Activated naive CD4-positive, alpha-beta T cell treated with anti-CD3 and anti-CD28 coated beads, Interleukin-2, amount 50 U/mL, for 24 hours (primary cell): ENCODE results near the gene ZBBX.

ENCODE experiments used
- H3K27ac Mint-ChIP-seq: one replicate; pipeline ENCODE4 v1.8.0; 2021; ENCODE audit warnings: mild to moderate bottlenecking, mixed read lengths
- H3K27me3 Mint-ChIP-seq: one replicate; pipeline ENCODE4 v1.8.0; 2021; ENCODE audit warnings: mixed read lengths
- H3K36me3 Mint-ChIP-seq: one replicate; pipeline ENCODE4 v1.8.0; 2021; ENCODE audit warnings: mixed read lengths
- H3K4me1 Mint-ChIP-seq: one replicate; pipeline ENCODE4 v1.8.0; 2021; ENCODE audit warnings: mixed read lengths
- H3K4me3 Mint-ChIP-seq: one replicate; pipeline ENCODE4 v1.8.0; 2021; ENCODE audit warnings: mild to moderate bottlenecking, mixed read lengths
- H3K9me3 Mint-ChIP-seq: one replicate; pipeline ENCODE4 v1.8.0; 2021; ENCODE audit warnings: mixed read lengths

ZBBX gene

GRCh38 chr3:167246252-167246651, 133.8 kb downstream of the ZBBX start:
- Mint-ChIP-seq H3K9me3 (no peaks in the 10 kb centered on the region), H3K36me3 (no peaks in the 10 kb centered on the region), H3K4me3 (no peak overlapping the region), H3K27me3 (peaks cover 1% of the 10 kb centered on the region), H3K27ac (no peak overlapping the region), H3K4me1 (no peaks in the 10 kb centered on the region)

- Mint-ChIP-seq H3K36me3 (no peaks in the 10 kb centered on the region), H3K4me1 (no peaks in the 10 kb centered on the region), H3K9me3 (no peaks in the 10 kb centered on the region), H3K27ac (no peak overlapping the region), H3K4me3 (no peak overlapping the region), H3K27me3 (no peaks in the 10 kb centered on the region)
Measured at GRCh38 chr3:167241048-167241845, 138.8 kb downstream of the ZBBX start.

- Mint-ChIP-seq H3K27me3 (no peaks in the 10 kb centered on the region), H3K36me3 (no peaks in the 10 kb centered on the region), H3K4me3 (no peak overlapping the region), H3K4me1 (no peaks in the 10 kb centered on the region), H3K9me3 (peaks cover 14% of the 10 kb centered on the region), H3K27ac (no peak overlapping the region)
Measured at GRCh38 chr3:167228135-167228534, 152.0 kb downstream of the ZBBX start.

GRCh38 chr3:167225821-167226220, 154.3 kb downstream of the ZBBX start:
- H3K27me3 Mint-ChIP-seq = no peaks in the 10 kb centered on the region
- H3K27ac Mint-ChIP-seq = no peak overlapping the region
- peaks cover 26% of the 10 kb centered on the region for H3K9me3 Mint-ChIP-seq
- no peak overlapping the region for H3K4me3 Mint-ChIP-seq
- H3K36me3 Mint-ChIP-seq = no peaks in the 10 kb centered on the region
- H3K4me1 Mint-ChIP-seq = no peaks in the 10 kb centered on the region

- Mint-ChIP-seq H3K4me1 (no peaks in the 10 kb centered on the region), H3K9me3 (peaks cover 8% of the 10 kb centered on the region), H3K27me3 (peaks cover 1% of the 10 kb centered on the region), H3K4me3 (no peak overlapping the region), H3K27ac (no peak overlapping the region), H3K36me3 (no peaks in the 10 kb centered on the region)
Measured at GRCh38 chr3:167209011-167209410, 171.1 kb downstream of the ZBBX start.

GRCh38 chr3:167203062-167203461, 177.0 kb downstream of the ZBBX start:
- no peaks in the 10 kb centered on the region for H3K36me3 Mint-ChIP-seq
- peaks cover 1% of the 10 kb centered on the region for H3K27me3 Mint-ChIP-seq
- no peak overlapping the region for H3K27ac Mint-ChIP-seq
- no peaks in the 10 kb centered on the region for H3K4me1 Mint-ChIP-seq
- H3K4me3 Mint-ChIP-seq = no peak overlapping the region
- H3K9me3 Mint-ChIP-seq = peaks cover 6% of the 10 kb centered on the region

GRCh38 chr3:167198949-167199600, 181.0 kb downstream of the ZBBX start:
- Mint-ChIP-seq H3K36me3 (no peaks in the 10 kb centered on the region), H3K9me3 (peaks cover 4% of the 10 kb centered on the region), H3K4me3 (no peak overlapping the region), H3K4me1 (no peaks in the 10 kb centered on the region), H3K27me3 (no peaks in the 10 kb centered on the region), H3K27ac (no peak overlapping the region)
